K562 (cell line): ENCODE measurements around the gene KIAA0513. TPM values are rescaled to one million over a fixed set of nuclear protein-coding genes. Genes with fewer than 3 reads are reported as not detected.

Experiments used
- ATAC-seq: fragments of 200-7000 bp; cut with Tn5 transposase; 3 replicates; pipeline ENCODE4 v1.9.1; 2020; ENCODE audit warnings: moderate library complexity
- BruUV-seq: library from RNA; stranded (reverse); fragments of 400-500 nt; replicated peaks from 2 replicates; lab custom pipeline; 2021; lab: Mats Ljungman, UMichigan
- CTCF ChIA-PET: fragments of 300-600 bp; formaldehyde crosslinking; extraction: SDS; loops from one replicate; lab custom pipeline; 2021; ENCODE audit warnings: low intra/inter-chr PET ratio; lab: Yijun Ruan, JAX
- POLR2A ChIA-PET: fragments of 300-600, 350-650 bp; sonication (Branson Sonifier 250); formaldehyde crosslinking; extraction: SDS; loops from one replicate; lab custom pipeline; 2021; ENCODE audit warnings: antibody characterized with exemption, inconsistent platforms; lab: Yijun Ruan, JAX
- DNase-seq, 4 experiments: peaks; one replicate each; pipeline versions ENCODE4 v3.0.0 to v3.0.0-alpha.2; 2011 to 2018; ENCODE audit warnings: low spot score in 3 of 4, mixed read lengths in 3 of 4; ENCODE audit errors: extremely low read depth in 1 of 4
- FAIRE-seq: peaks from 2 replicates; lab custom pipeline; 2011; peaks lifted over from hg19 to GRCh38; lab: Jason Lieb, UNC
- H2AFZ ChIP-seq: 2 replicates; pipeline ENCODE4 v1.6.0; 2011; ENCODE audit warnings: low read depth, low read length, control low read depth, inconsistent platforms
- H3K27ac ChIP-seq: fragments of 200-600 bp; 3 replicates; pipeline ENCODE4 v1.8.0; 2011; ENCODE audit warnings: low read depth, mild to moderate bottlenecking, control low read depth, inconsistent platforms, low read length, moderate library complexity, mixed read lengths; ENCODE audit errors: extremely low read depth
- H3K27me3 ChIP-seq, 2 experiments: fragments of 300-600 bp in 1 of 2; 2 replicates in 1 of 2; 3 replicates in 1 of 2; pipeline versions ENCODE4 v1.6.0 to v1.8.0; 2011; ENCODE audit warnings: inconsistent platforms in 2 of 2, low read length in 2 of 2, mild to moderate bottlenecking in 1 of 2, mixed read lengths in 1 of 2, moderate library complexity in 1 of 2; ENCODE audit not compliant: control insufficient read depth in 2 of 2, insufficient read depth in 2 of 2
- H3K36me3 ChIP-seq: fragments of 300-600 bp; 3 replicates; pipeline ENCODE4 v1.8.0; 2011; ENCODE audit warnings: mild to moderate bottlenecking, low read length, inconsistent platforms; ENCODE audit not compliant: control insufficient read depth, insufficient read depth
- H3K4me1 ChIP-seq, 2 experiments: fragments of 200-600 bp in 1 of 2; replicated peaks in 1 of 2; 2 replicates in 1 of 2; 3 replicates in 1 of 2; pipeline versions ENCODE4 v1.5.1 to v1.8.0; 2011; ENCODE audit warnings: inconsistent platforms in 2 of 2, low read length in 2 of 2, mild to moderate bottlenecking in 1 of 2, mixed read lengths in 1 of 2, moderate library complexity in 1 of 2; ENCODE audit not compliant: control insufficient read depth in 2 of 2, insufficient read depth in 2 of 2
- H3K4me2 ChIP-seq: 2 replicates; pipeline ENCODE4 v1.6.1; 2011; ENCODE audit warnings: low read length, control low read depth, inconsistent platforms, mixed read lengths; ENCODE audit not compliant: insufficient read depth
- H3K4me3 ChIP-seq: fragments of 200-600 bp; sonication (generic), shearing (Covaris generic); 2 replicates; pipeline ENCODE4 v1.5.1; 2016; ENCODE audit warnings: control low read depth, inconsistent platforms
- H3K79me2 ChIP-seq: fragments of 200-600 bp; 3 replicates; pipeline ENCODE4 v1.8.0; 2011; ENCODE audit warnings: low read length, inconsistent platforms; ENCODE audit not compliant: control insufficient read depth, insufficient read depth
- H3K9ac ChIP-seq, 2 experiments: 2 replicates each; pipeline versions ENCODE4 v1.6.0 to v1.6.1; 2011; ENCODE audit warnings: low read depth in 2 of 2, low read length in 2 of 2, control low read depth in 1 of 2, inconsistent platforms in 1 of 2, mild to moderate bottlenecking in 1 of 2, mixed read lengths in 1 of 2; ENCODE audit not compliant: insufficient read depth in 1 of 2
- H3K9me1 ChIP-seq: one replicate; pipeline ENCODE4 v1.6.0; 2011; ENCODE audit warnings: inconsistent platforms, mild to moderate bottlenecking, low read length, moderate library complexity; ENCODE audit not compliant: control insufficient read depth, insufficient read depth
- H3K9me3 ChIP-seq: replicated peaks from 2 replicates; pipeline ENCODE4 v1.5.1; 2011; ENCODE audit warnings: low read depth, low read length, inconsistent platforms; ENCODE audit not compliant: control insufficient read depth, insufficient read depth
- H4K20me1 ChIP-seq: replicated peaks from 2 replicates; pipeline ENCODE4 v1.6.1; 2011; ENCODE audit warnings: low read length, inconsistent platforms, mixed read lengths; ENCODE audit not compliant: control insufficient read depth, insufficient read depth
- BCLAF1 ChIP-seq, 2 experiments: fragments of 450-650 bp in 1 of 2; IDR thresholded peaks; 2 replicates each; pipeline ENCODE4 v1.6.1; 2011 to 2017; ENCODE audit warnings: low read depth in 2 of 2, antibody characterized with exemption in 1 of 2, borderline replicate concordance in 1 of 2, low read length in 1 of 2, mild to moderate bottlenecking in 1 of 2, mixed read lengths in 1 of 2; ENCODE audit not compliant: control insufficient read depth in 1 of 2
- HEY1 ChIP-seq: fragments of 250-450 bp; sonication (Bioruptor Pico); IDR thresholded peaks from 2 replicates; pipeline ENCODE4 v1.5.0; 2020; ENCODE audit warnings: mild to moderate bottlenecking, moderate library complexity, borderline replicate concordance
- JUNB ChIP-seq: fragments of 450-650 bp; formaldehyde crosslinking; conservative IDR thresholded peaks from 2 replicates; pipeline ENCODE4 v1.4.0; 2020; ENCODE audit warnings: mild to moderate bottlenecking
- MEF2D ChIP-seq: conservative IDR thresholded peaks from 2 replicates; pipeline ENCODE4 v1.6.1; 2016; ENCODE audit warnings: low read depth, missing genetic modification characterization, missing compliant biosample characterization
- NFE2 ChIP-seq: IDR thresholded peaks from 2 replicates; pipeline ENCODE4 v1.6.1; 2014; ENCODE audit warnings: antibody characterized with exemption, low read depth
- SLC30A9 ChIP-seq: fragments of 250-450 bp; sonication (Bioruptor Pico); IDR thresholded peaks from 2 replicates; pipeline ENCODE4 v1.8.0; 2022; ENCODE audit warnings: mild to moderate bottlenecking, moderate library complexity
- TAF7 ChIP-seq: fragments of 450-650 bp; IDR thresholded peaks from 2 replicates; pipeline ENCODE4 v1.6.1; 2016; ENCODE audit warnings: missing genetic modification characterization, missing compliant biosample characterization
- TAL1 ChIP-seq: fragments of 450-650 bp; IDR thresholded peaks from 2 replicates; pipeline ENCODE4 v1.6.1; 2016; ENCODE audit warnings: mild to moderate bottlenecking
- ZKSCAN8 ChIP-seq: fragments of 200-800 bp; sonication (Bioruptor generic); IDR thresholded peaks from 2 replicates; pipeline ENCODE4 v1.6.1; 2016; ENCODE audit warnings: missing genetic modification characterization, missing compliant biosample characterization
- ZNF143 ChIP-seq: sonication (generic); formaldehyde crosslinking; IDR thresholded peaks from 2 replicates; pipeline ENCODE4 v1.9.0; 2022; ENCODE audit warnings: mild to moderate bottlenecking, missing genetic modification reagents
- ZNF699 ChIP-seq: fragments of 250-450 bp; sonication (Bioruptor Pico); IDR thresholded peaks from 2 replicates; pipeline ENCODE4 v1.8.0; 2021; ENCODE audit warnings: mild to moderate bottlenecking, moderate library complexity; ENCODE audit not compliant: insufficient replicate concordance
- whole genome bisulfite sequencing: fragments of 100-300 bp; shearing (Covaris generic); methylation state at CpG from one replicate; pipeline ENCODE4 v1.1.6; 2016; ENCODE audit warnings: low coverage, mixed read lengths; ENCODE audit not compliant: insufficient coverage; ENCODE audit errors: missing lambda C conversion rate; 5-methylcytosine and 5-hydroxymethylcytosine counted together
- in situ Hi-C: fragments of 300-500 bp; cut with MboI; formaldehyde crosslinking; loops from 4 replicates; pipeline ENCODE4 v1.15.0; 2018; ENCODE audit warnings: inconsistent platforms, mixed read lengths
- intact Hi-C: fragments of 100-400 bp; cut with micrococcal nuclease; formaldehyde crosslinking; loops from 2 replicates; pipeline ENCODE4 v1.14.2; 2022
- polyA plus RNA-seq, 8 experiments: library from polyadenylated mRNA; depleted of rRNA in 4 of 8; stranded (reverse) in 5 of 8; unstranded in 3 of 8; fragments of >200 nt; fragmentation: Nextera tagmentation in 2 of 8; fragmentation: Illumina TruSeq in 1 of 8; extraction: Ambion mirVana in 2 of 8; extraction: Trizol in 1 of 8; gene quantifications; 2 replicates each; pipeline versions ENCODE4 v1.2.1 to v1.2.3, GENCODE V29; 2011 to 2014; ENCODE audit warnings: inconsistent platforms in 1 of 8, missing spikeins in 1 of 8
- total RNA-seq, 7 experiments: library from RNA; depleted of rRNA in 6 of 7; stranded (reverse); fragments of >200 nt in 6 of 7; fragmentation: Illumina TruSeq in 2 of 7; extraction: Trizol in 2 of 7; gene quantifications; 2 replicates each; pipeline versions ENCODE4 v1.2.1 to v1.2.3, GENCODE V29; 2011 to 2021; ENCODE audit warnings: low replicate concordance in 1 of 7
- TF ChIP-seq, protein P1 (sequence below): IDR thresholded peaks from 2 replicates; pipeline ENCODE4 v1.6.1; 2016; ENCODE audit warnings: missing genetic modification characterization, missing compliant biosample characterization
- TF ChIP-seq, protein P2 (sequence below): fragments of 450-650 bp; IDR thresholded peaks from 2 replicates; pipeline ENCODE4 v1.7.0; 2016; ENCODE audit warnings: borderline replicate concordance
- TF ChIP-seq, protein P3 (sequence below): fragments of 250-450 bp; sonication (Bioruptor Pico); IDR thresholded peaks from 2 replicates; pipeline ENCODE4 v1.8.0; 2021; ENCODE audit warnings: borderline replicate concordance, mild to moderate bottlenecking, moderate library complexity; ENCODE audit not compliant: poor library complexity, severe bottlenecking

KIAA0513 gene
- total and polyA plus RNA-seq, 9 of the 15 experiments (the other 6 are each of a cell fraction or from before 2014, with no cell fraction given), result 0.18 to 13.7 (median 10.2) TPM

DNA sequence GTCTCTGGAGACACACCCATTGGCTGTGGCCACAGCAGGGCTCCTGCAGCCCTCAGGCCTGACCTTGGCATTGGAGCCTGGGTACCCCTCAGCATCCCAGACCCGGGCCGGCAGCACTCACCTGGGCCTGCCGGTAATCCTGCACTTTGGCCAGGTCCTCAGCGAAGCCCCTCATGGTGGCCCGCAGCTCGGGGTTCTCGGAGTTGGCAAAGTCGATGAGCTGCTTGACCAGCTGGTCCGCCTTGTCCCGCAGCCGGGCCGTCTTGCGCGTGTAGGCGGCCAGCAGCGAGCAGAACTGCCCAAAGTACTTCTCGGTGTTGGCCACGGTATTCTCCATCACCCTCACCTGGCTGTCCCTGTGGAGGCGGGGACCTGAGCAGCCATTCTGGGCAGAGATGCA lies 82.5 kb downstream of the KIAA0513 start (continued):
- TF ChIP-seq, protein P1, sequence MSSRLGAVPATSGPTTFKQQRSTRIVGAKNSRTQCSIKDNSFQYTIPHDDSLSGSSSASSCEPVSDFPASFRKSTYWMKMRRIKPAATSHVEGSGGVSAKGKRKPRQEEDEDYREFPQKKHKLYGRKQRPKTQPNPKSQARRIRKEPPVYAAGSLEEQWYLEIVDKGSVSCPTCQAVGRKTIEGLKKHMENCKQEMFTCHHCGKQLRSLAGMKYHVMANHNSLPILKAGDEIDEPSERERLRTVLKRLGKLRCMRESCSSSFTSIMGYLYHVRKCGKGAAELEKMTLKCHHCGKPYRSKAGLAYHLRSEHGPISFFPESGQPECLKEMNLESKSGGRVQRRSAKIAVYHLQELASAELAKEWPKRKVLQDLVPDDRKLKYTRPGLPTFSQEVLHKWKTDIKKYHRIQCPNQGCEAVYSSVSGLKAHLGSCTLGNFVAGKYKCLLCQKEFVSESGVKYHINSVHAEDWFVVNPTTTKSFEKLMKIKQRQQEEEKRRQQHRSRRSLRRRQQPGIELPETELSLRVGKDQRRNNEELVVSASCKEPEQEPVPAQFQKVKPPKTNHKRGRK, result no peak
- TF ChIP-seq ZNF699, result no peak
- no peak for TF ChIP-seq HEY1
- TF ChIP-seq, protein P2, sequence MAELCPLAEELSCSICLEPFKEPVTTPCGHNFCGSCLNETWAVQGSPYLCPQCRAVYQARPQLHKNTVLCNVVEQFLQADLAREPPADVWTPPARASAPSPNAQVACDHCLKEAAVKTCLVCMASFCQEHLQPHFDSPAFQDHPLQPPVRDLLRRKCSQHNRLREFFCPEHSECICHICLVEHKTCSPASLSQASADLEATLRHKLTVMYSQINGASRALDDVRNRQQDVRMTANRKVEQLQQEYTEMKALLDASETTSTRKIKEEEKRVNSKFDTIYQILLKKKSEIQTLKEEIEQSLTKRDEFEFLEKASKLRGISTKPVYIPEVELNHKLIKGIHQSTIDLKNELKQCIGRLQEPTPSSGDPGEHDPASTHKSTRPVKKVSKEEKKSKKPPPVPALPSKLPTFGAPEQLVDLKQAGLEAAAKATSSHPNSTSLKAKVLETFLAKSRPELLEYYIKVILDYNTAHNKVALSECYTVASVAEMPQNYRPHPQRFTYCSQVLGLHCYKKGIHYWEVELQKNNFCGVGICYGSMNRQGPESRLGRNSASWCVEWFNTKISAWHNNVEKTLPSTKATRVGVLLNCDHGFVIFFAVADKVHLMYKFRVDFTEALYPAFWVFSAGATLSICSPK, result no peak
- TF ChIP-seq, all 486 proteins: peak for 0

GRCh38 chr16:85111184-85111583 lies 83.6 kb downstream of the KIAA0513 start:
- CTCF ChIA-PET, result no interaction called here
- intact Hi-C loops, result no loop called here
- 11% methylated on average over 9 of the region's 9 CpGs for WGBS
- no peak for TF ChIP-seq ZKSCAN8
- no peak for TF ChIP-seq MEF2D (tag)
- no peak for TF ChIP-seq TAL1
- TF ChIP-seq BCLAF1 (IDR thresholded peaks at IDR 0.05; ENCODE audit: borderline replicate concordance in 1 of 2, control insufficient read depth in 1 of 2, low read depth in 2 of 2, low read length in 1 of 2), result no peak
- no peak for TF ChIP-seq NFE2
- TF ChIP-seq ZNF143 (CRISPR knock-in tag), result no peak
- TF ChIP-seq SLC30A9, result no peak
- TF ChIP-seq JUNB (CRISPR knock-in tag), result no peak
- TF ChIP-seq, protein P3, sequence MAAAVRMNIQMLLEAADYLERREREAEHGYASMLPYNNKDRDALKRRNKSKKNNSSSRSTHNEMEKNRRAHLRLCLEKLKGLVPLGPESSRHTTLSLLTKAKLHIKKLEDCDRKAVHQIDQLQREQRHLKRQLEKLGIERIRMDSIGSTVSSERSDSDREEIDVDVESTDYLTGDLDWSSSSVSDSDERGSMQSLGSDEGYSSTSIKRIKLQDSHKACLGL (CRISPR knock-in tag), result no peak
- no peak for TF ChIP-seq TAF7 (tag)

More at GRCh38 chr16:85111184-85111583, 83.6 kb downstream of the KIAA0513 start:
- BruUV-seq, result no TSS peak
- Histone ChIP-seq H3K27me3 (peaks cover 20 to 64% of the 10 kb centered on the region in 2 experiments), H3K27ac (no peak overlapping the region), H3K4me1 (peaks cover 2 to 33% of the 10 kb centered on the region in 2 experiments; a peak in 2 of 5 replicates), H3K4me3 (no peak overlapping the region), H3K9me1 (no peaks in the 10 kb centered on the region), H3K79me2 (no peaks in the 10 kb centered on the region), H3K9ac (no peak overlapping the region), H2AFZ (no peak overlapping the region), H3K36me3 (no peaks in the 10 kb centered on the region), H4K20me1 (peaks cover 4% of the 10 kb centered on the region; the same call in 1 of the 2 replicates), H3K4me2 (no peak overlapping the region), H3K9me3 (no peaks in the 10 kb centered on the region)
- POLR2A ChIA-PET, result interaction anchor here (1.4 kb wide), 1 partner anchor 19 kb away, joined by 3 read pairs; no protein-coding TSS in a partner anchor
- ATAC-seq, result no peak
- in situ Hi-C loops, result loop anchor here (10.0 to 25.0 kb wide), 3 partner anchors 144 to 901 kb away; no protein-coding TSS in a partner anchor
- no peak for FAIRE-seq
- no peak for DNase-seq
